OCI-LY7 (cell line): Measurements from ENCODE around the gene TTLL7. TPM values are rescaled to one million over a fixed set of nuclear protein-coding genes. Genes with fewer than 3 reads are reported as not detected.
A peak's percentile ranks its signal among the peaks of the same experiment; 100 is the strongest.

ENCODE experiments used
- BruUV-seq: library from RNA; stranded (reverse); fragments of 400-500 nt; replicated peaks from 2 replicates; lab custom pipeline; 2021; lab: Mats Ljungman, UMichigan
- CTCF ChIA-PET: fragments of 300-600 bp; sonication (Branson Sonifier 250); formaldehyde crosslinking; loops from one replicate; lab custom pipeline; 2022; ENCODE audit warnings: antibody characterized with exemption; ENCODE audit not compliant: unreplicated experiment; lab: Charles Lee
- POLR2A ChIA-PET: fragments of 300-600 bp; sonication (Branson Sonifier 250); formaldehyde crosslinking; loops from one replicate; lab custom pipeline; 2022; ENCODE audit warnings: antibody characterized with exemption; lab: Charles Lee
- DNase-seq: peaks from one replicate; pipeline ENCODE4 v3.0.0-alpha.2; 2015; ENCODE audit warnings: low spot score
- H2AFZ ChIP-seq: fragments of 200-600 bp; sonication (generic), shearing (Covaris generic); 2 replicates; pipeline ENCODE4 v1.6.1; 2014; ENCODE audit warnings: mild to moderate bottlenecking, antibody characterized with exemption, low read length, moderate library complexity
- H3K27ac ChIP-seq: fragments of 200-600 bp; sonication (generic); 2 replicates; pipeline ENCODE4 v1.5.1; 2014; ENCODE audit warnings: mixed run types, low read depth, mild to moderate bottlenecking, moderate library complexity, low read length, inconsistent platforms; ENCODE audit not compliant: poor library complexity, severe bottlenecking
- H3K36me3 ChIP-seq: fragments of 200-600 bp; sonication (generic); 2 replicates; pipeline ENCODE4 v1.6.1; 2014; ENCODE audit warnings: mild to moderate bottlenecking, antibody characterized with exemption, low read length, moderate library complexity, mixed read lengths; ENCODE audit not compliant: insufficient read depth
- H3K4me1 ChIP-seq: fragments of 200-600 bp; sonication (generic); 2 replicates; pipeline ENCODE4 v1.5.1; 2014; ENCODE audit warnings: mild to moderate bottlenecking, low read length; ENCODE audit not compliant: insufficient read depth, poor library complexity, severe bottlenecking
- H3K4me2 ChIP-seq: fragments of 200-600 bp; sonication (generic); 2 replicates; pipeline ENCODE4 v1.6.1; 2014; ENCODE audit warnings: mild to moderate bottlenecking, low read length
- H3K4me3 ChIP-seq: fragments of 200-600 bp; sonication (generic); 2 replicates; pipeline ENCODE4 v1.5.1; 2014; ENCODE audit warnings: mild to moderate bottlenecking, low read depth, low read length; ENCODE audit not compliant: poor library complexity, severe bottlenecking
- H3K79me2 ChIP-seq: fragments of 200-600 bp; sonication (generic); 2 replicates; pipeline ENCODE4 v1.6.1; 2016; ENCODE audit warnings: low read depth, mild to moderate bottlenecking, low read length, moderate library complexity, mixed read lengths; ENCODE audit not compliant: insufficient read depth
- H3K9me2 ChIP-seq: fragments of 200-600 bp; sonication (generic); 2 replicates; pipeline ENCODE4 v1.6.1; 2016; ENCODE audit warnings: mild to moderate bottlenecking, low read length, mixed read lengths; ENCODE audit not compliant: insufficient read depth
- H3K9me3 ChIP-seq: fragments of 200-600 bp; sonication (generic); 2 replicates; pipeline ENCODE4 v1.6.1; 2014; ENCODE audit warnings: mild to moderate bottlenecking, mixed run types, low read length, mixed read lengths
- H4K20me1 ChIP-seq: fragments of 200-600 bp; sonication (generic); 2 replicates; pipeline ENCODE4 v1.6.1; 2014; ENCODE audit warnings: mild to moderate bottlenecking, antibody characterized with exemption, low read length, moderate library complexity, mixed read lengths; ENCODE audit not compliant: insufficient read depth
- EZH2phosphoT487 ChIP-seq: fragments of 200-600 bp; sonication (generic); IDR thresholded peaks from 2 replicates; pipeline ENCODE4 v1.6.1; 2018; ENCODE audit warnings: low read depth, borderline replicate concordance, mild to moderate bottlenecking, mixed run types, antibody characterized with exemption, low read length, moderate library complexity, mixed read lengths
- intact Hi-C: fragments of 100-400 bp; cut with micrococcal nuclease; formaldehyde crosslinking; loops from one replicate; pipeline ENCODE4 v1.10.0; 2022; ENCODE audit not compliant: unreplicated experiment
- total RNA-seq, 2 experiments: library from RNA; depleted of rRNA in 1 of 2; stranded (reverse); fragments of >200 nt in 1 of 2; shearing (Covaris generic) in 1 of 2; gene quantifications; 2 replicates each; pipeline ENCODE4 v1.2.3, GENCODE V29; 2014 to 2022
- TF ChIP-seq, protein P1 (sequence below): fragments of 200-600 bp; sonication (generic); conservative IDR thresholded peaks from 2 replicates; pipeline ENCODE4 v1.5.1; 2014; ENCODE audit warnings: mild to moderate bottlenecking, antibody characterized with exemption, low read length, moderate library complexity, mixed read lengths

Gene TTLL7
- total RNA-seq, 2 experiments from 2014 or later = 0.76 to 0.88 TPM

DNA sequence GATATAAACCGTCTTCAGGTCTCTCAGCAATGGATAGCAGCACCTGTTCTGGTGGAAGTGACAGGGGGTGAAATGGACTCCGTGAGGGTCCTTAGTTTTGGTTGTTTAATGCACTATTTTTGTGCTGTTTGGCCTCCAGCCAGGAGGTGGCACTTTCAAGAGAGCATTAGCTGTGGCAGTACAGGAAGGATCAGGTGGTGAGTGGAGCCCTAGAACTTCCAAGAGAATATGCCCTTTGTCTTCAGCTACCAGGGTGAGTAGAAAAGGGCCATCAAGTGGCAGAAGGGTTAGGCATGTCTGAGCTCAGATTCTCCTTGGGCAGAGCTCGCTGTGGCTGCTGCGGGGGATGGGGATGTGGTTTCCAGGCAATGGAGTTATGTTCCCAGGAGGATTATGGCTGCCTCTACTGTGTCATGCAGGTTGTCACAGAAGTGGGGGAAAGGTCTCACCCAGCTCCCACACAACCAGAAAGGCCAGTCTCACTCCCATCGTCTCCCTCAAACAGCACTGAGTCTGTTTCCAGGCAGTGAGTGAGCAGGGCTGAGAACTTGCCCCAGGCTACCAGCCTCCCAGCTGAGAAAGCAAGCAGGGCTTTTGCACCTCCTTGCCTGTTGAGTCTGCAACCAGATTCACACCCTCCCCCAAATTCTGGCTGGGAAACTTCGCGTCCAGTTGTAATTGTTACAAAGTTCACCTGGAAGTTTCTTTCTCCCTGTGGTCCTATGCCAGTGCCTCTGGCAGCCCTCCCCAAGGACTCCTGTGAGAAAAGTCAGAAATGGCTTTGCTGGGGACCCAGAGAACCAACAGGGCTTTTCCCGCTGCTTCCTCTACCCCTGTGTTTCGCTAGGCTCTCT is 39.1 kb upstream of the TTLL7 start:
- no peak overlapping the region for H3K27ac ChIP-seq
- BruUV-seq = no TSS peak
- no peak overlapping the region for H3K4me3 ChIP-seq
- no peaks in the 10 kb centered on the region for H4K20me1 ChIP-seq
- ChIA-PET POLR2A (interaction anchor here (0.7 to 1.0 kb wide), 2 partner anchors 17 to 339 kb away, joined by 3 read pairs; no protein-coding TSS in a partner anchor), CTCF (no interaction called here)
- no peaks in the 10 kb centered on the region for H3K9me3 ChIP-seq
- no peaks in the 10 kb centered on the region for H3K9me2 ChIP-seq
- peak; percentile 4 for DNase-seq
- H3K4me2 ChIP-seq = no peak overlapping the region
- H3K79me2 ChIP-seq = no peaks in the 10 kb centered on the region
- intact Hi-C loops = no loop called here
- H2AFZ ChIP-seq = no peak overlapping the region
- H3K36me3 ChIP-seq = no peaks in the 10 kb centered on the region
- no peaks in the 10 kb centered on the region for H3K4me1 ChIP-seq
- TF ChIP-seq, protein P1, sequence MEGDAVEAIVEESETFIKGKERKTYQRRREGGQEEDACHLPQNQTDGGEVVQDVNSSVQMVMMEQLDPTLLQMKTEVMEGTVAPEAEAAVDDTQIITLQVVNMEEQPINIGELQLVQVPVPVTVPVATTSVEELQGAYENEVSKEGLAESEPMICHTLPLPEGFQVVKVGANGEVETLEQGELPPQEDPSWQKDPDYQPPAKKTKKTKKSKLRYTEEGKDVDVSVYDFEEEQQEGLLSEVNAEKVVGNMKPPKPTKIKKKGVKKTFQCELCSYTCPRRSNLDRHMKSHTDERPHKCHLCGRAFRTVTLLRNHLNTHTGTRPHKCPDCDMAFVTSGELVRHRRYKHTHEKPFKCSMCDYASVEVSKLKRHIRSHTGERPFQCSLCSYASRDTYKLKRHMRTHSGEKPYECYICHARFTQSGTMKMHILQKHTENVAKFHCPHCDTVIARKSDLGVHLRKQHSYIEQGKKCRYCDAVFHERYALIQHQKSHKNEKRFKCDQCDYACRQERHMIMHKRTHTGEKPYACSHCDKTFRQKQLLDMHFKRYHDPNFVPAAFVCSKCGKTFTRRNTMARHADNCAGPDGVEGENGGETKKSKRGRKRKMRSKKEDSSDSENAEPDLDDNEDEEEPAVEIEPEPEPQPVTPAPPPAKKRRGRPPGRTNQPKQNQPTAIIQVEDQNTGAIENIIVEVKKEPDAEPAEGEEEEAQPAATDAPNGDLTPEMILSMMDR = peak; percentile 32; the same call in 1 of the 2 replicates
- no peak for TF ChIP-seq EZH2phosphoT487

DNA sequence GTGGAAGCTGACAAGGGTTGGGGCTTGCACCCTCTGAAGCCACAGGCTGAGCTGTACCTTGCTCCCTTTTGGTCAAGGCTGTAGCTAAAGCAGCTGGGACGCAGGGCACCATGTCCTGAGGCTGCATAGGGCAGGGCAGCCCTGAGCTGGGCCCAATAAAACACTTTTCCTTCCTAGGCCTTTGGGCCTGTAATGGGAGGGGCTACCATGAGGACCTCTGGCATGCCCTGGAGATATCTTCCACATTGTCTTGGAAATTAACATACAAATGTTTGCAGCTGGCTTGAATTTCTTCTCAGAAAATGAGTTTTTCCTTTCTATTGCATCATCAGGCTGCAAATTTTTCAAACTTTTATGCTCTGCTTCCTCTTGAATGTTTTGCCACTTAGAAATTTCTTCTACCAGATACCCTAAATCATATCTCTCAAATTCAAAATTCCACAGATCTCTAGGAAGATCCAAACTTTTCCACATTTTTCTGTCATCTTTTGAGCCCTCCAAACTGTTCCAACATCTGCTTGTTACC is 32.9 kb upstream of the TTLL7 start:
- H4K20me1 ChIP-seq = no peaks in the 10 kb centered on the region
- ChIA-PET POLR2A (no interaction called here), CTCF (no interaction called here)
- BruUV-seq = no TSS peak
- no peak overlapping the region for H3K4me3 ChIP-seq
- H3K9me3 ChIP-seq = no peaks in the 10 kb centered on the region
- H3K4me1 ChIP-seq = no peaks in the 10 kb centered on the region
- no peaks in the 10 kb centered on the region for H3K79me2 ChIP-seq
- no peak overlapping the region for H2AFZ ChIP-seq
- H3K9me2 ChIP-seq = no peaks in the 10 kb centered on the region
- no peaks in the 10 kb centered on the region for H3K36me3 ChIP-seq
- intact Hi-C loops = no loop called here
- H3K4me2 ChIP-seq = no peak overlapping the region
- no peak overlapping the region for H3K27ac ChIP-seq
- TF ChIP-seq, protein P1 = no peak
- no peak for TF ChIP-seq EZH2phosphoT487
- no peak for DNase-seq

DNA sequence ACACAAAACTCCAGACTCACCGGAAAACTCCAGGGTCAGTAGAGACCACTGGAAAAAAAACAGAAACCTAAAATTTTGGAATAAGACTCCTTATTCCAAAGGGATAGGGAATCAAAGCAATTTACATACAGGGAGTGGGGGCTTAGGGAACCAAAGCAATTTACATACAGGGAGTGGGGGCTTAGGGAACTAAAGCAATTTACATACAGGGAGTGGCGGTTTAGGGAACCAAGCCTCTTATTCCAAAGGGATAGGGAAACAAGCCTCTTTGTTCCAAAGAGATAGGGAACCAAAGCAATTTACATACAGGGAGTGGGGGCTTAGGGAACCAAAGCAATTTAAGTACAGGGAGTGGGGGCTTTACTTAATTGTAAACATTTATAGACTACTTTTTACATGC is 28.4 kb upstream of the TTLL7 start:
- DNase-seq = no peak
- H3K79me2 ChIP-seq = no peaks in the 10 kb centered on the region
- H4K20me1 ChIP-seq = no peaks in the 10 kb centered on the region
- H3K9me3 ChIP-seq = no peaks in the 10 kb centered on the region
- no peaks in the 10 kb centered on the region for H3K36me3 ChIP-seq
- H3K27ac ChIP-seq = no peak overlapping the region
- no peaks in the 10 kb centered on the region for H3K9me2 ChIP-seq
- no peak overlapping the region for H3K4me3 ChIP-seq
- H2AFZ ChIP-seq = no peak overlapping the region
- H3K4me2 ChIP-seq = no peak overlapping the region
- BruUV-seq = no TSS peak
- intact Hi-C loops = no loop called here
- H3K4me1 ChIP-seq = no peaks in the 10 kb centered on the region
- ChIA-PET POLR2A (no interaction called here), CTCF (no interaction called here)
- TF ChIP-seq EZH2phosphoT487 = no peak
- TF ChIP-seq, protein P1 = no peak
